Mesenchymal stem cell (in vitro differentiated cells and primary cell): ENCODE measurements around the gene JUN.

Experiments
- DNase-seq: peaks from one replicate; pipeline ENCODE4 v3.0.0-alpha.2; 2013
- H2AFZ ChIP-seq: one replicate; pipeline ENCODE4 v1.6.1; 2013; ENCODE audit warnings: low read depth, mild to moderate bottlenecking, control low read depth, inconsistent platforms, low read length, moderate library complexity
- H2AK5ac ChIP-seq: 2 replicates; pipeline ENCODE4 v1.6.1; 2013; ENCODE audit warnings: low read length, moderate library complexity, mild to moderate bottlenecking, inconsistent platforms; ENCODE audit not compliant: severe bottlenecking
- H2BK120ac ChIP-seq: one replicate; pipeline ENCODE4 v1.6.1; 2013; ENCODE audit warnings: low read depth, mild to moderate bottlenecking, inconsistent platforms, low read length, moderate library complexity
- H2BK12ac ChIP-seq, 2 experiments: one replicate each; pipeline ENCODE4 v1.6.1; 2013; ENCODE audit warnings: inconsistent platforms in 2 of 2, low read length in 2 of 2, mild to moderate bottlenecking in 2 of 2, moderate library complexity in 2 of 2, control low read depth in 1 of 2
- H2BK15ac ChIP-seq: one replicate; pipeline ENCODE4 v1.6.1; 2013; ENCODE audit warnings: mild to moderate bottlenecking, low read depth, inconsistent platforms; ENCODE audit not compliant: poor library complexity, severe bottlenecking
- H2BK5ac ChIP-seq: 2 replicates; pipeline ENCODE4 v1.6.1; 2013; ENCODE audit warnings: low read depth, mild to moderate bottlenecking, low read length, control low read depth, inconsistent platforms; ENCODE audit not compliant: poor library complexity, severe bottlenecking
- H3K14ac ChIP-seq, 2 experiments: one replicate each; pipeline ENCODE4 v1.6.1; 2013; ENCODE audit warnings: inconsistent platforms in 2 of 2, low read length in 2 of 2, control low read depth in 1 of 2, mild to moderate bottlenecking in 1 of 2, moderate library complexity in 1 of 2
- H3K18ac ChIP-seq, 2 experiments: one replicate each; pipeline ENCODE4 v1.6.1; 2013; ENCODE audit warnings: inconsistent platforms in 2 of 2, low read length in 2 of 2, control low read depth in 1 of 2, low read depth in 1 of 2, mild to moderate bottlenecking in 1 of 2
- H3K23ac ChIP-seq, 2 experiments: one replicate each; pipeline ENCODE4 v1.6.1; 2013; ENCODE audit warnings: inconsistent platforms in 2 of 2, low read length in 2 of 2, mild to moderate bottlenecking in 2 of 2, moderate library complexity in 2 of 2, control low read depth in 1 of 2
- H3K27ac ChIP-seq: 2 replicates; pipeline ENCODE4 v1.5.1; 2013; ENCODE audit warnings: mild to moderate bottlenecking, moderate library complexity, low read length, control low read depth, inconsistent platforms; ENCODE audit not compliant: poor library complexity, severe bottlenecking
- H3K27me3 ChIP-seq, 2 experiments: 2 replicates each; pipeline versions ENCODE4 v1.6.1 to v1.7.0; 2013; ENCODE audit warnings: low read length in 2 of 2, mild to moderate bottlenecking in 2 of 2, moderate library complexity in 2 of 2, control low read depth in 1 of 2, inconsistent platforms in 1 of 2; ENCODE audit not compliant: control insufficient read depth in 1 of 2, insufficient read depth in 1 of 2
- H3K36me3 ChIP-seq, 2 experiments: 2 replicates each; pipeline versions ENCODE4 v1.6.1 to v1.7.0; 2013; ENCODE audit warnings: low read length in 2 of 2, control low read depth in 1 of 2, inconsistent platforms in 1 of 2, low read depth in 1 of 2, mild to moderate bottlenecking in 1 of 2; ENCODE audit not compliant: insufficient read depth in 2 of 2, control insufficient read depth in 1 of 2
- H3K4ac ChIP-seq, 2 experiments: one replicate each; pipeline ENCODE4 v1.6.1; 2013; ENCODE audit warnings: inconsistent platforms in 2 of 2, low read length in 2 of 2, mild to moderate bottlenecking in 2 of 2, moderate library complexity in 2 of 2, control low read depth in 1 of 2, low read depth in 1 of 2
- H3K4me1 ChIP-seq: 2 replicates; pipeline ENCODE4 v1.6.1; 2013; ENCODE audit warnings: low read depth, low read length, control low read depth; ENCODE audit not compliant: control insufficient read depth, insufficient read depth
- H3K4me2 ChIP-seq: 2 replicates; pipeline ENCODE4 v1.6.1; 2013; ENCODE audit warnings: low read length, mild to moderate bottlenecking, inconsistent platforms; ENCODE audit not compliant: poor library complexity, severe bottlenecking
- H3K4me3 ChIP-seq, 2 experiments: 2 replicates each; pipeline versions ENCODE4 v1.5.1 to v1.7.0; 2013; ENCODE audit warnings: low read length in 2 of 2, mild to moderate bottlenecking in 2 of 2, control low read depth in 1 of 2, low read depth in 1 of 2; ENCODE audit not compliant: insufficient read depth in 1 of 2
- H3K79me1 ChIP-seq: replicated peaks from 2 replicates; pipeline ENCODE4 v1.6.1; 2013; ENCODE audit warnings: mild to moderate bottlenecking, control low read depth, low read length, inconsistent platforms; ENCODE audit not compliant: poor library complexity, severe bottlenecking
- H3K9ac ChIP-seq: 2 replicates; pipeline ENCODE4 v1.7.0; 2013; ENCODE audit warnings: mild to moderate bottlenecking, low read length, moderate library complexity
- H3K9me3 ChIP-seq: 2 replicates; pipeline ENCODE4 v1.7.0; 2013; ENCODE audit warnings: mild to moderate bottlenecking, low read length; ENCODE audit not compliant: control insufficient read depth
- H4K8ac ChIP-seq: one replicate; pipeline ENCODE4 v1.6.1; 2013; ENCODE audit warnings: inconsistent platforms, mild to moderate bottlenecking, low read length, moderate library complexity
- H4K91ac ChIP-seq: one replicate; pipeline ENCODE4 v1.6.1; 2013; ENCODE audit warnings: mild to moderate bottlenecking, low read length, inconsistent platforms
- WGBS: methylation state at CpG from one replicate; pipeline ENCODE4 v1.1.7; 2013; ENCODE audit warnings: mixed read lengths; 5-methylcytosine and 5-hydroxymethylcytosine counted together

JUN gene

DNA sequence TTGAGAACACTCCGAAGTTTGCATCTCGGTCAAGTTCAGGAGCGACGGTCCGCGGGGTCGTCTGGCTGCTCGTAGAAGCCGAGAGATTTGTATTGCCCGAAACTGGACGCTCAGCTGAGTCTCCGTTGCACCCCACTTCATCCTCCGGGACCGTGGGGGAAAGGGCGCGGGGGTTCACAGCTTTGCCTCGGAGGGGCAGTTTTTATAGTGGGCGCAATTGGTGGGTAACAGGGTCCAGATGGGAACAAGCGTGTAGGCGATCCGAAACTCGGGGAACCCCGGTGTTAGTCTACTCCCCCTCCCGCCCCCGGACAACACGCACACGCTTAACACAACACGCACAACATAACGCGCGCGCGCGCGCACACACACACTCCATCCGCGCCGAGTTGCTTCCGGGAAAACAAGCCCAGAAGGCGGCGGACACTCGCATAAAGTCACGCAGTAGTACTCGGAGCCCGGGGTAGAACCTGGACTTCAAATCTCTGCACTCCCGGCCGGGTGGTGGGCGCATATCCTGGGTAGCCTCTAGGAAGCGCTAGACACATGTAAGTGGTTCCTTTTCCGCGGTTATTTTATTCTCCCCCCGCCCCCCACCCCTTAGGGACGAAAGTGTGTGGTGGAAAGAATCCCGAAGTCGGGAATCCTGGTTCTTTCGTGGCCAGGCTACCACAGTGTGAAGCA, 1.1 kb upstream of the JUN start:
- H3K4me3 ChIP-seq = peak overlapping the region; percentile 74 to 83
- H3K4ac ChIP-seq = peak overlapping the region; percentile 85 to 95
- H3K36me3 ChIP-seq = peaks cover 14 to 26% of the 10 kb centered on the region in 2 experiments
- no peaks in the 10 kb centered on the region for H3K27me3 ChIP-seq
- peak overlapping the region; percentile 86 for H3K4me2 ChIP-seq
- peaks cover 4% of the 10 kb centered on the region for H3K4me1 ChIP-seq
- peak; percentile 97 for DNase-seq
- no peaks in the 10 kb centered on the region for H3K79me1 ChIP-seq
- peak overlapping the region; percentile 60 to 89 for H2BK12ac ChIP-seq
- H2AFZ ChIP-seq = peak overlapping the region; percentile 70
- H4K91ac ChIP-seq = peak overlapping the region; percentile 95
- H3K14ac ChIP-seq = peak overlapping the region in 1 of 2 experiments; percentile 37
- peak overlapping the region; percentile 95 for H2AK5ac ChIP-seq
- H3K27ac ChIP-seq = peak overlapping the region; percentile 89
- H2BK15ac ChIP-seq = peak overlapping the region; percentile 100
- H2BK120ac ChIP-seq = peak overlapping the region; percentile 99
- peaks cover 7% of the 10 kb centered on the region for H3K9me3 ChIP-seq
- H3K18ac ChIP-seq = peak overlapping the region; percentile 85 to 100
- 0% methylated on average over 41 of the region's 56 CpGs for WGBS
- H2BK5ac ChIP-seq = peak overlapping the region; percentile 100
- peak overlapping the region; percentile 100 for H3K9ac ChIP-seq
- H3K23ac ChIP-seq = peak overlapping the region in 1 of 2 experiments; percentile 9
- peak overlapping the region; percentile 99 for H4K8ac ChIP-seq

DNA sequence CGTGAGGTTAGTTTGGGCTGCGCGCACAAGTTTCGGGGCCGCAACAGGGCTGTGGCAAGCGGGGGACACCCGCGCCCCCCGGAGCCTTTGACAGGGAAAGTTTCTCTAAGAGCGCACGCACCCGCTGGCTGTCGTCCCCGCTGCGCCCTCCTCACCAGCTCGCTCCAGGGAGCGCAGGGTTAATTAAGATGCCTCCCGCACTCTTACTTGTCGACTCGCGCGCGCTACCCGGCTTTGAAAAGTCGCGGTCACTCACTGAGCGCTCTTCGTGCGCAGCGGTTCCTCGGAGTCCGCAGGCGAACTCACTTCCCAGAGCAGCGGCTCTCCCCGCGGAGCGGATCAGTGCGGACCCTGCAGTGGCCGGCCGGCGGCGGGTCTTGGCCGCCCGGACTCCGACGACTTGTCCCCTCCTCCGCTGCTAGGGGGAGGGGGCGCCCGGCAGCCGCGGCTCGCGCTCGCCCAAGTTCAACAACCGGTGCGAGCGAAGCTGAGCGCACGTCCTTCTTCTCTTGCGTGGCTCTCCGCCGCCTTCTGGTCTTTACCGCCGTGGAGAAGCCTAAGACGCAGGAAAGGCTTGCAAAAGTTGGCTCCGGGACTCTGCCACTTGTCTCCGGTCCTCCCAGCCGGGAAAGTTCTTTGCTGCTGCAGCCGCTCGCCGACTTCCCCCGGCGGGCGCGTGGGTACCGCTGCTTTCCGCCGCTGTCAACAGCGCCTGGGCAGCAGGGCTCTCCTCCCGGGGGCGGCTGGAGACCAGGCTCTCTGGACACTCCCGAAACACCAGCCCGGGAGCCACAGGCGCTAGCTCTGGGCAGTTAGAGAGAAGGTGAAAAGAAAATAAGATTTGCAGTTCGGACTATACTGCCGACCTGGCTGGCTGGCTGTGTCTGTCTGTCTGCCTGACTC, 506 bp downstream of the JUN start:
- Histone ChIP-seq H2BK5ac (peak overlapping the region; percentile 97), H2AK5ac (peak overlapping the region; percentile 31), H3K4me2 (peak overlapping the region; percentile 41), H2BK15ac (peak overlapping the region; percentile 98), H3K4me1 (peaks cover 4% of the 10 kb centered on the region), H2BK12ac (peak overlapping the region; percentile 11 to 84), H3K23ac (peak overlapping the region; percentile 85 to 92), H3K4me3 (peak overlapping the region; percentile 80 to 99), H3K4ac (peak overlapping the region; percentile 82 to 89), H4K8ac (peak overlapping the region; percentile 90), H2AFZ (no peak overlapping the region), H3K18ac (peak overlapping the region; percentile 85 to 88), H2BK120ac (peak overlapping the region; percentile 84), H3K36me3 (peaks cover 14 to 26% of the 10 kb centered on the region in 2 experiments), H3K9ac (peak overlapping the region; percentile 100), H3K79me1 (no peaks in the 10 kb centered on the region), H3K14ac (peak overlapping the region; percentile 12 to 88), H4K91ac (peak overlapping the region; percentile 86), H3K9me3 (peaks cover 1% of the 10 kb centered on the region), H3K27me3 (no peaks in the 10 kb centered on the region), H3K27ac (peak overlapping the region; percentile 96)
- WGBS = under 1% methylated on average over 80 of the region's 86 CpGs
- no peak for DNase-seq

GRCh38 chr1:58782178-58783089, 1.4 kb downstream of the JUN start:
- peak overlapping the region; percentile 35 for H4K8ac ChIP-seq
- H2BK12ac ChIP-seq = peak overlapping the region; percentile 11 to 84
- H3K23ac ChIP-seq = peak overlapping the region; percentile 74 to 92
- peak overlapping the region; percentile 70 for H4K91ac ChIP-seq
- H2AK5ac ChIP-seq = no peak overlapping the region
- H3K27me3 ChIP-seq = no peaks in the 10 kb centered on the region
- H3K79me1 ChIP-seq = no peaks in the 10 kb centered on the region
- peak overlapping the region; percentile 80 to 99 for H3K4me3 ChIP-seq
- no peak overlapping the region for H2BK120ac ChIP-seq
- H3K9me3 ChIP-seq = no peaks in the 10 kb centered on the region
- peaks cover 14 to 26% of the 10 kb centered on the region in 2 experiments for H3K36me3 ChIP-seq
- peak overlapping the region in 1 of 2 experiments; percentile 88 for H3K14ac ChIP-seq
- H3K27ac ChIP-seq = peak overlapping the region; percentile 96
- H3K4me1 ChIP-seq = peaks cover 4% of the 10 kb centered on the region
- H2AFZ ChIP-seq = no peak overlapping the region
- H2BK15ac ChIP-seq = peak overlapping the region; percentile 98
- peak overlapping the region; percentile 45 for H3K4me2 ChIP-seq
- DNase-seq = peak; percentile 55
- peak overlapping the region; percentile 100 for H3K9ac ChIP-seq
- WGBS = under 1% methylated on average over 69 of the region's 82 CpGs
- peak overlapping the region; percentile 85 to 88 for H3K18ac ChIP-seq
- peak overlapping the region; percentile 97 for H2BK5ac ChIP-seq
- H3K4ac ChIP-seq = peak overlapping the region; percentile 42 to 66
